OCI-LY1 (cell line): ENCODE measurements around the gene STRADA.

Experiments
- H2AFZ ChIP-seq: fragments of 200-600 bp; sonication (generic), shearing (Covaris generic); 2 replicates; pipeline ENCODE4 v1.6.0; 2014; ENCODE audit warnings: antibody characterized with exemption, mild to moderate bottlenecking, low read length
- H3F3A ChIP-seq: fragments of 200-600 bp; sonication (generic), shearing (Covaris generic); 2 replicates; pipeline ENCODE4 v1.6.0; 2014; ENCODE audit warnings: mild to moderate bottlenecking, antibody characterized with exemption, low read length, moderate library complexity; ENCODE audit not compliant: insufficient read depth
- H3K27ac ChIP-seq: fragments of 200-600 bp; sonication (generic); 2 replicates; pipeline ENCODE4 v1.5.1; 2014; ENCODE audit warnings: low read length, mixed run types, mild to moderate bottlenecking, low read depth; ENCODE audit not compliant: poor library complexity, severe bottlenecking
- H3K27me3 ChIP-seq: fragments of 200-600 bp; sonication (generic); 2 replicates; pipeline ENCODE4 v1.6.0; 2014; ENCODE audit warnings: antibody characterized with exemption, mild to moderate bottlenecking, low read length, moderate library complexity; ENCODE audit not compliant: insufficient read depth
- H3K36me3 ChIP-seq: fragments of 200-600 bp; sonication (generic); 2 replicates; pipeline ENCODE4 v1.6.1; 2014; ENCODE audit warnings: mild to moderate bottlenecking, antibody characterized with exemption, low read length, moderate library complexity, mixed read lengths; ENCODE audit not compliant: insufficient read depth
- H3K4me1 ChIP-seq: fragments of 200-600 bp; sonication (generic); 2 replicates; pipeline ENCODE4 v1.5.1; 2014; ENCODE audit warnings: mild to moderate bottlenecking, low read length, moderate library complexity; ENCODE audit not compliant: insufficient read depth, severe bottlenecking
- H3K4me2 ChIP-seq: fragments of 200-600 bp; sonication (generic), shearing (Covaris generic); 2 replicates; pipeline ENCODE4 v1.6.1; 2014; ENCODE audit warnings: low read length
- H3K4me3 ChIP-seq: fragments of 200-600 bp; sonication (generic); 2 replicates; pipeline ENCODE4 v1.5.1; 2014; ENCODE audit warnings: low read length, low read depth, mild to moderate bottlenecking, mixed read lengths; ENCODE audit not compliant: poor library complexity, severe bottlenecking
- H3K79me2 ChIP-seq: fragments of 200-600 bp; shearing (Covaris generic); 2 replicates; pipeline ENCODE4 v1.6.1; 2016; ENCODE audit warnings: mixed run types, low read length, mixed read lengths; ENCODE audit not compliant: insufficient read depth
- H3K9ac ChIP-seq: fragments of 200-600 bp; sonication (generic), shearing (Covaris generic); 2 replicates; pipeline ENCODE4 v1.6.1; 2014; ENCODE audit warnings: mild to moderate bottlenecking, low read length, mixed read lengths
- H3K9me2 ChIP-seq: fragments of 200-600 bp; sonication (generic), shearing (Covaris generic); 2 replicates; pipeline ENCODE4 v1.6.1; 2014; ENCODE audit warnings: low read depth, mild to moderate bottlenecking, low read length, mixed read lengths
- H3K9me3 ChIP-seq: fragments of 200-600 bp; shearing (Covaris generic); 2 replicates; pipeline ENCODE4 v1.6.1; 2014; ENCODE audit warnings: low read length, mixed read lengths
- H4K20me1 ChIP-seq: fragments of 200-600 bp; sonication (generic), shearing (Covaris generic); 2 replicates; pipeline ENCODE4 v1.6.0; 2016; ENCODE audit warnings: mild to moderate bottlenecking, low read length; ENCODE audit not compliant: insufficient read depth
- EZH2 ChIP-seq: fragments of 200-600 bp; sonication (generic), shearing (Covaris generic); IDR thresholded peaks from 2 replicates; pipeline ENCODE4 v1.8.0; 2017; ENCODE audit warnings: borderline replicate concordance, mixed run types, mild to moderate bottlenecking, antibody characterized with exemption, low read length, moderate library complexity, mixed read lengths
- TF ChIP-seq, protein P1 (sequence below): fragments of 200-600 bp; sonication (generic), shearing (Covaris generic); IDR thresholded peaks from 2 replicates; pipeline ENCODE4 v1.5.1; 2017; ENCODE audit warnings: mild to moderate bottlenecking, antibody characterized with exemption, low read length, moderate library complexity, mixed read lengths

The STRADA gene

DNA sequence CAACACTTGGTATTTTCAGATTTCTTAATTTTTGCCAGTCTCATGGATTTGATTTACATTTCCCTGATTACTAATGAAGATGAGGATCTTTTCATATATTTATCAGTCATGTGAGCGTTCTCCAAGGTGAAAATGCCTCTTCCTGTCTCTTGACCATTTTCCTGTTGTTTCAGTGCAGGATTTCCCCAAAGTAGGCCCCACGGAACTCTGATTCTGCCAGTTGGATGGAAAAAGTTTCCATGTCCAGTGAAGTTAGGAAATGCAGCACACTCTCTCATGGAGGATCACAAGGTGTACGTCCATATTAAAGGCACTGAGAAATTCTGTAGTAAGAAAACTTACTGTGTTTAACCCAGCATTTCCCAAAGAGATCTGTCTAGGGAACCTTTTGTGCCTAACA is 25.2 kb downstream of the STRADA start:
- Histone ChIP-seq H3K4me2 (no peak overlapping the region), H3K9me2 (no peaks in the 10 kb centered on the region), H4K20me1 (no peaks in the 10 kb centered on the region), H3K4me3 (no peak overlapping the region), H2AFZ (no peak overlapping the region), H3K36me3 (peaks cover 22% of the 10 kb centered on the region; the same call in 1 of the 2 replicates), H3K27me3 (no peaks in the 10 kb centered on the region), H3K9me3 (no peaks in the 10 kb centered on the region), H3K27ac (no peak overlapping the region), H3K9ac (no peak overlapping the region), H3K79me2 (no peaks in the 10 kb centered on the region), H3K4me1 (no peaks in the 10 kb centered on the region), H3F3A (no peaks in the 10 kb centered on the region)
- TF ChIP-seq EZH2: no peak

DNA sequence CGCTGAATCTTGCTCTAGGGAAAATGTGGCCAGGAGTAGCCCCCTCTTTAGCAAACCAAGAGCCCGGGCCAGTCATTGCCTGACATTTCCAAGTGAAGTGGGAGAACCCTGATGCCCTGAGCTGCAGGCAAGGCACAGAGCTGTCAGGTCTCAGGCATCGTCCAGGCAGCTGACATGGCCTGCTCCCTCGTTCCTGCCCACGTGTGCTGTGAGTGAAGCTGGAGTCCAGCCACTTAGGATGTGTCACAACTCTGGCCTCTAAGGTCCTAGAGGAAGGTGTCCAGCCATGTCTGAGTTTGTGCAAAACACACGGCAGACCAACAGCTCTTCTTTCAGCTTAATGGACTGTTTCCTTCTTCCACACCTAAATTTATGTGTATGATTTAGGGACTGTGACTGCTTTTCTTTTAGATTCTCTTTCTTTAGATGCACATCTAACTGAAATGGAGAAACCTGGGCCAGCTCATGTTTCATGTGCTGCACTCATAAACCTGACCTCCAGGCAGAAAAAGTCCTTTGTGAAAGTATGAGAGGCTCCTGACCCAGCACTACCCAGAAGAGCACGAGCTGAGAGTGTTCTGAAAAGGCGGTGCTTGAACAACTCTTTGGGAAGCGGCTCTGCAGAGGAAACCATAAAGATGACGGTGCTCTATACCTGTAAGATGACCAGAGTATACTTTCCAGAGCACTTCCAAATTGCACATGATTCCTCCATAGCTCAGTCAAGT is 26.9 kb downstream of the STRADA start:
- Histone ChIP-seq H3K79me2 (no peaks in the 10 kb centered on the region), H3K27ac (no peak overlapping the region), H2AFZ (no peak overlapping the region), H3K4me3 (no peak overlapping the region), H3K4me1 (no peaks in the 10 kb centered on the region), H3K36me3 (peaks cover 30% of the 10 kb centered on the region; the same call in 1 of the 2 replicates), H3F3A (no peaks in the 10 kb centered on the region), H3K9ac (no peak overlapping the region), H3K9me3 (no peaks in the 10 kb centered on the region), H3K9me2 (no peaks in the 10 kb centered on the region), H3K27me3 (no peaks in the 10 kb centered on the region), H4K20me1 (no peaks in the 10 kb centered on the region), H3K4me2 (no peak overlapping the region)
- no peak for TF ChIP-seq EZH2

GRCh38 chr17:63709110-63709509 is 32.5 kb downstream of the STRADA start:
- no peaks in the 10 kb centered on the region for H4K20me1 ChIP-seq
- TF ChIP-seq EZH2: no peak
- H3K4me3 ChIP-seq: no peak overlapping the region
- no peak overlapping the region for H3K27ac ChIP-seq
- H3K4me2 ChIP-seq: no peak overlapping the region
- no peaks in the 10 kb centered on the region for H3K9me2 ChIP-seq
- H3K9me3 ChIP-seq: no peaks in the 10 kb centered on the region
- H2AFZ ChIP-seq: no peak overlapping the region
- no peaks in the 10 kb centered on the region for H3F3A ChIP-seq
- H3K27me3 ChIP-seq: no peaks in the 10 kb centered on the region
- H3K4me1 ChIP-seq: peaks cover 24% of the 10 kb centered on the region
- H3K36me3 ChIP-seq: peaks cover 66% of the 10 kb centered on the region; the same call in 1 of the 2 replicates
- H3K79me2 ChIP-seq: no peaks in the 10 kb centered on the region
- no peak overlapping the region for H3K9ac ChIP-seq

DNA sequence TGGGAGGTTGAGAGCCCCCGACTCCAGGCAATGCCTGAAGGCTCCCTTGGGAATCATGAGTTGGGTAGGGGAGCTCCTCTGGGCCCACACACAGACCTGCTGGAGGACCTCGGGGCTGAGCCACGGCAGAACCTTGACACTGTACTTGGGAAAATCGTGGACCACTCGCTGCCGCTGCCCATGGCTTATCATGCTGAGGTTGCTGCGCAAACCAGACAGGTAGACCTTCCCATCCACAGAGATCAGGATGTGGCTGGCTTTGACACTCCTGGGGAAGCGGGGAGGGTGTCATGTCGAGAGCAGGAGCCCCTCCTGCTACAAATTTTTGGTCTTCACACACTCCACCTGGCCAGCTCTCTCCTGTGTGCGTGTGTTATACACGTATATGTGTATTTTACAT is 34.4 kb downstream of the STRADA start:
- no peaks in the 10 kb centered on the region for H3K9me3 ChIP-seq
- H3K9me2 ChIP-seq: no peaks in the 10 kb centered on the region
- H3K27ac ChIP-seq: no peak overlapping the region
- no peak overlapping the region for H3K4me3 ChIP-seq
- TF ChIP-seq, protein P1, sequence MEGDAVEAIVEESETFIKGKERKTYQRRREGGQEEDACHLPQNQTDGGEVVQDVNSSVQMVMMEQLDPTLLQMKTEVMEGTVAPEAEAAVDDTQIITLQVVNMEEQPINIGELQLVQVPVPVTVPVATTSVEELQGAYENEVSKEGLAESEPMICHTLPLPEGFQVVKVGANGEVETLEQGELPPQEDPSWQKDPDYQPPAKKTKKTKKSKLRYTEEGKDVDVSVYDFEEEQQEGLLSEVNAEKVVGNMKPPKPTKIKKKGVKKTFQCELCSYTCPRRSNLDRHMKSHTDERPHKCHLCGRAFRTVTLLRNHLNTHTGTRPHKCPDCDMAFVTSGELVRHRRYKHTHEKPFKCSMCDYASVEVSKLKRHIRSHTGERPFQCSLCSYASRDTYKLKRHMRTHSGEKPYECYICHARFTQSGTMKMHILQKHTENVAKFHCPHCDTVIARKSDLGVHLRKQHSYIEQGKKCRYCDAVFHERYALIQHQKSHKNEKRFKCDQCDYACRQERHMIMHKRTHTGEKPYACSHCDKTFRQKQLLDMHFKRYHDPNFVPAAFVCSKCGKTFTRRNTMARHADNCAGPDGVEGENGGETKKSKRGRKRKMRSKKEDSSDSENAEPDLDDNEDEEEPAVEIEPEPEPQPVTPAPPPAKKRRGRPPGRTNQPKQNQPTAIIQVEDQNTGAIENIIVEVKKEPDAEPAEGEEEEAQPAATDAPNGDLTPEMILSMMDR: no peak
- H3K9ac ChIP-seq: no peak overlapping the region
- H3F3A ChIP-seq: no peaks in the 10 kb centered on the region
- no peak overlapping the region for H2AFZ ChIP-seq
- no peak overlapping the region for H3K4me2 ChIP-seq
- H3K4me1 ChIP-seq: peaks cover 44% of the 10 kb centered on the region
- H3K27me3 ChIP-seq: no peaks in the 10 kb centered on the region
- peaks cover 71% of the 10 kb centered on the region; the same call in 1 of the 2 replicates for H3K36me3 ChIP-seq
- H4K20me1 ChIP-seq: no peaks in the 10 kb centered on the region
- no peaks in the 10 kb centered on the region for H3K79me2 ChIP-seq
